Thymus (tissue), 14 donors: ENCODE results near the gene SLC1A3. TPM values are rescaled to one million over a fixed set of nuclear protein-coding genes. Genes with fewer than 3 reads are reported as not detected.
A peak's percentile ranks its signal among the peaks of the same experiment; 100 is the strongest.

Experiments
- DNase-seq, 9 donors: peaks; one replicate each; pipeline ENCODE4 v3.0.0-alpha.2; 2013; ENCODE audit warnings: low spot score in 9 of 9, low read depth in 6 of 9, missing footprints in 1 of 9
- H3K27ac ChIP-seq, 2 donors: one replicate each; pipeline ENCODE4 v1.5.1; 2013; ENCODE audit warnings: control low read depth in 1 of 2, low read depth in 1 of 2, low read length in 1 of 2, mild to moderate bottlenecking in 1 of 2, moderate library complexity in 1 of 2
- H3K27me3 ChIP-seq, 2 donors: one replicate each; pipeline ENCODE4 v1.5.1; 2013; ENCODE audit warnings: low read length in 1 of 2; ENCODE audit not compliant: control insufficient read depth in 2 of 2, insufficient read depth in 1 of 2
- H3K36me3 ChIP-seq, 2 donors: one replicate each; pipeline ENCODE4 v1.5.1; 2013; ENCODE audit warnings: low read length in 1 of 2, mild to moderate bottlenecking in 1 of 2, moderate library complexity in 1 of 2; ENCODE audit not compliant: control insufficient read depth in 2 of 2, insufficient read depth in 2 of 2
- H3K4me1 ChIP-seq, 2 donors: one replicate each; pipeline ENCODE4 v1.5.1; 2013; ENCODE audit warnings: low read length in 2 of 2; ENCODE audit not compliant: control insufficient read depth in 2 of 2, insufficient read depth in 2 of 2
- H3K4me3 ChIP-seq, 2 donors: one replicate each; pipeline ENCODE4 v1.5.1; 2013; ENCODE audit warnings: low read length in 2 of 2, control low read depth in 1 of 2, mild to moderate bottlenecking in 1 of 2
- H3K9me3 ChIP-seq, 2 donors: one replicate each; pipeline ENCODE4 v1.5.1; 2013; ENCODE audit warnings: low read length in 1 of 2, mild to moderate bottlenecking in 1 of 2; ENCODE audit not compliant: control insufficient read depth in 2 of 2, insufficient read depth in 1 of 2
- WGBS: extraction: QIAGEN DNeasy Blood & Tissue Kit; methylation state at CpG from one replicate; pipeline ENCODE4 v1.1.7; 2013; 5-methylcytosine and 5-hydroxymethylcytosine counted together
- long read RNA-seq, 10 donors: transcript quantifications; one replicate each; lab custom pipeline, GENCODE V29; 2026
- polyA plus RNA-seq: library from polyadenylated mRNA; stranded (reverse); fragments of 200-250 nt; gene quantifications from one replicate; pipeline ENCODE4 v1.2.3, GENCODE V29; 2013
- total RNA-seq: library from RNA; stranded (reverse); fragments of 120-200 nt; gene quantifications from one replicate; pipeline ENCODE4 v1.2.4, GENCODE V29; 2013
- donor health status: healthy.

The SLC1A3 gene
- total RNA-seq (2.6 TPM), polyA plus RNA-seq (11.8 TPM)
- long read RNA-seq, donor 1, result 0 reads
- long read RNA-seq, donor 2, result 0 reads
- long read RNA-seq, donor 3, full-length matches to known transcripts, result 1 of 1 reads
- long read RNA-seq, donor 3, partial matches to known transcripts, result 0 of 1 reads
- long read RNA-seq, donor 3, other reads (novel, unspliced or antisense), result 0 of 1 reads
- long read RNA-seq, donor 4, partial matches to known transcripts, result 0 of 1 reads
- long read RNA-seq, donor 4, other reads (novel, unspliced or antisense), result 0 of 1 reads
- long read RNA-seq, donor 5, partial matches to known transcripts, result 0 of 2 reads
- long read RNA-seq, donor 5, other reads (novel, unspliced or antisense), result 0 of 2 reads
- long read RNA-seq, donor 6, result 0 reads
- long read RNA-seq, donor 7, full-length matches to known transcripts, result 2 of 2 reads
- long read RNA-seq, donor 7, partial matches to known transcripts, result 0 of 2 reads
- long read RNA-seq, donor 7, other reads (novel, unspliced or antisense), result 0 of 2 reads
- long read RNA-seq, donor 8, full-length matches to known transcripts, result 2 of 2 reads
- long read RNA-seq, donor 8, partial matches to known transcripts, result 0 of 2 reads
- long read RNA-seq, donor 8, other reads (novel, unspliced or antisense), result 0 of 2 reads
- long read RNA-seq, donor 9, partial matches to known transcripts, result 0 of 1 reads
- long read RNA-seq, donor 9, other reads (novel, unspliced or antisense), result 0 of 1 reads
- long read RNA-seq, donor 10, full-length matches to known transcripts, result 2 of 2 reads
- long read RNA-seq, donor 10, partial matches to known transcripts, result 0 of 2 reads
- long read RNA-seq, donor 10, other reads (novel, unspliced or antisense), result 0 of 2 reads

DNA sequence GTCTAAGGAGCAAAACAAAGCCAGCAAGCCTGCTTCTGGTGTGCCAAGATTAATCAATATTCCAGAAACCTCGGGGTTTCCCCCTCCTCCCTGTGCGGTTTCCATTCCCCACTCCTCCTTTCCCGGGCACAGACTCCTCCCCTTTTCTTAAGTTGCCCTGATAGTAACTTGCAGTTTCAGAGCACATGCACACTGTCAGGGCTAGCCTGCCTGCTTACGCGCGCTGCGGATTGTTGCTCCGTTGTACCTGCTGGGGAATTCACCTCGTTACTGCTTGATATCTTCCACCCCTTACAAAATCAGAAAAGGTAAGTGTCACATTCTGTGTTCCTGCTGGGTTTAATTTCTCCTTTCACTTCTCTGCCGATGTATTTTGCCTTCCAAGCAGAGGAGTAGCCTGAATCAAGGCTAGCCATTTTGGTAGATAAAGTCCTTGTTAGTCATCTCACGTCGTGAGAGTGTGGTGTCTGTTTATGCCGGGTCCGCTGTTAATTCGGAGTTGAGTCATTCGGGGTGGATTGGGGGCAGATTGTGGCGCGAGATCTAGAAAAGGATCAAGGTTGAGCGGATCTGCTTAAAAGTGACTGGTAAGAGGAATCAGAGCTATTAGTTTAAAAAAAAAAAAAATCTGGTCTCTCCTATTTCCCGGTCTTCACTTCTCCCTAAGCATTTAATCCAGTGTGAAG is at the start of gene SLC1A3:
Gene SLC1A3, plus strand, starts transcription at position 179 of the 686 bp plus-strand sequence. CDS start 1,818 bp downstream, outside the sequence.
- peak within 1 kb of the TSS; percentile 38 to 40 for H3K4me3 ChIP-seq
- peaks cover 9 to 28% of the 10 kb centered on the region in 2 donors for H3K27me3 ChIP-seq
- H3K4me1 ChIP-seq, result peaks cover 0 to 7% of the 10 kb centered on the region in 2 donors
- no peak within 1 kb of the TSS for H3K27ac ChIP-seq
- no peaks in the 10 kb centered on the region for H3K36me3 ChIP-seq
- under 1% methylated on average over 20 of the region's 20 CpGs for WGBS
- H3K9me3 ChIP-seq, result no peaks in the 10 kb centered on the region
- DNase-seq, result peak in 8 of 9 donors; percentile 4 to 52 (median 12)

- WGBS, result 96% methylated on average over 2 of the region's 2 CpGs
- Histone ChIP-seq H3K4me3 (no peak overlapping the region), H3K4me1 (no peaks in the 10 kb centered on the region), H3K36me3 (no peaks in the 10 kb centered on the region), H3K27ac (no peak overlapping the region), H3K9me3 (no peaks in the 10 kb centered on the region), H3K27me3 (no peaks in the 10 kb centered on the region)
- no peak for DNase-seq
Observed at GRCh38 chr5:36558641-36559040, 47.8 kb upstream of the SLC1A3 start.

DNA sequence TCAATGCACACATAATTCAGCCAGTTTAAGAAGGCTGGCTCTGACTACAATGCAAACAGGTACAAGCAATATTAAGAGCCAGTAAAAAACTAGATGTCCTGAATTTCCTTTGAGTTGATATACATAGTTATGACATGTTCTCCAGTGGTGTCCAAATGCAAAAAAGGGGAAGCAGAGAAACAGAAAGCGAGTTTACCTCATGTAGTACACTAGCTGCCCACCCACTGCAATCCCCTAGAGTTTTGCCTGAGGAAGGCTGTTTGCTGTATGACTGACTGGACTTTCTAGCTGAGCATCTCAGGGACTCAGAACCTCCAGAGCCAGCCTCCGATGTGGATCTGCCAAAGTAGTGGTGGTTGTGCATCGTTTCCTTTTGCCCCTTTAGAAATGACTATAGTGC is 44.8 kb upstream of the SLC1A3 start:
- H3K27ac ChIP-seq, result no peak overlapping the region
- DNase-seq, result no peak
- H3K9me3 ChIP-seq, result no peaks in the 10 kb centered on the region
- WGBS, result 90% methylated on average over 3 of the region's 3 CpGs
- no peak overlapping the region for H3K4me3 ChIP-seq
- H3K36me3 ChIP-seq, result no peaks in the 10 kb centered on the region
- H3K27me3 ChIP-seq, result no peaks in the 10 kb centered on the region
- no peaks in the 10 kb centered on the region for H3K4me1 ChIP-seq

- Histone ChIP-seq H3K9me3 (no peaks in the 10 kb centered on the region), H3K4me1 (no peaks in the 10 kb centered on the region), H3K4me3 (no peak overlapping the region), H3K27ac (no peak overlapping the region), H3K36me3 (no peaks in the 10 kb centered on the region), H3K27me3 (no peaks in the 10 kb centered on the region)
- WGBS, result 95% methylated on average over 5 of the region's 5 CpGs
- no peak for DNase-seq
Observed at GRCh38 chr5:36569491-36569890, 36.9 kb upstream of the SLC1A3 start.

DNA sequence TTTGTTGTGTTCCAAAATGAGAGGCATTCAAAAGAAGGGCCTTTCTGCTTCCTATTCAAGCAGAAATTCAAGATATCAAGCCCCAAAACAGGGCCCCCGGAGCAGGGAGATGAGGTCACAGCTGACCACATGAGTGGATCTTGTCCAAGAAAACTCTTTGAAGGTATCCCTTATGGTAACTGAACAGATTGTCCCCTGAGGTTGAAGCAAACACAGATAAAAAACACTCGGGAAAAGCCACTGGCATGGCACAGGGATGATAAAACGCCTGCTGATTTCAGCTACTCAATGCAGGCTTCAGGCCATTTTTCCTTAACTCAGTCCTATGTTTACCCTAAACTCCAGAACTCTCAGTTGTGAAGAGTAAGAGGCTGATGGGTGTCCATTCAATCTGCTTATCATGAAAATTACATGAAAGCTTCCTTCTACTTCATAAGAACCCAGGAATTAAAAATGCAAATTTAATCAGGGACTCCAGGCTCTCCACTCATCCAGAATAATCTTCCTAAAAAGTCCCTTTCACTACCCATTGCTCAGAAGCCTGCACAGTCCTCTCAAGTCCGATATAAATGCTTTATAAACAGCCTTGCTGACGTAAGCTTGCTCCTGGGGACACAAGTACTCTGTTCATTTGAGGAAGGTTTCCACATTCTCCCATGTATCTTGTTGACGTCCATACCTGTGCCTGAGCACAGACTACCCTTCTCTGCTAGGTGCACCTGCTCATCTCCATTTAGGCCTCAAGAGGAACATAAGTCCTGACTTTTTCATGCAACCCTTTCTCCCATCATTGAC is 35.9 kb upstream of the SLC1A3 start:
- DNase-seq, result no peak
- H3K9me3 ChIP-seq, result no peaks in the 10 kb centered on the region
- no peaks in the 10 kb centered on the region for H3K4me1 ChIP-seq
- H3K4me3 ChIP-seq, result no peak overlapping the region
- H3K27me3 ChIP-seq, result no peaks in the 10 kb centered on the region
- H3K27ac ChIP-seq, result no peak overlapping the region
- H3K36me3 ChIP-seq, result no peaks in the 10 kb centered on the region
- WGBS, result 97% methylated on average over 6 of the region's 6 CpGs

DNA sequence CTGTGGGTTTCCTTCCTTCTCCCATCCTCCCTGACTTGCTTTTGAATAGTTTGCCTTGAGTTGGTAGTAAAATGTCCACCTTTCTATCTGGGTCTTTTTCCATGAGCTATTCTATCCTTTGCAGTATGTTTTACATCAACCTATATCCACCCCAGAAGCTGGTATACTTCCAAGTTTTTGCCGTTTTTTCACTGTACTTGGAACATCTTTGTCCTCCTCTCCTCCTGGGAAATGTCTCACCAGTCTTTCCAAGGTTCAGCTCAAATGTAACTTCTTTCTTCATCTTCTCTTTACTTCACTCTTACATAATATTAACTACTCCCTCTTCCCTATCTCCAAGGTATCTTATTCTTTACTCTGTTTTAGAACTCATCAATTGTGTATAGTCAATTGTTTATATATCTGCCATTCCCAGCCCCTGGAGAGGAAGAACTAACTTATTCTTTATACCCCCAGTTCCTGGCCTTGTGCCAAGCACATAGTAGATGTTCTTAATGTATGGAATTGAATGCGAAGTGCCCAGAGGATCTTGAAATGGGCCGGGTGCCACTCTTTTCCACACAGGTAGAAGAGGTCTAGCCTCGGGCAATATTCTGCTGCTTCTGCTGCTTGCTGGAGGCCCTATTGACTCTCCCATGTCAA is 34.9 kb upstream of the SLC1A3 start:
- no peak overlapping the region for H3K27ac ChIP-seq
- H3K9me3 ChIP-seq, result no peaks in the 10 kb centered on the region
- H3K4me3 ChIP-seq, result no peak overlapping the region
- WGBS, result 94% methylated on average over 4 of the region's 4 CpGs
- no peak for DNase-seq
- no peaks in the 10 kb centered on the region for H3K36me3 ChIP-seq
- H3K4me1 ChIP-seq, result no peaks in the 10 kb centered on the region
- H3K27me3 ChIP-seq, result no peaks in the 10 kb centered on the region

DNA sequence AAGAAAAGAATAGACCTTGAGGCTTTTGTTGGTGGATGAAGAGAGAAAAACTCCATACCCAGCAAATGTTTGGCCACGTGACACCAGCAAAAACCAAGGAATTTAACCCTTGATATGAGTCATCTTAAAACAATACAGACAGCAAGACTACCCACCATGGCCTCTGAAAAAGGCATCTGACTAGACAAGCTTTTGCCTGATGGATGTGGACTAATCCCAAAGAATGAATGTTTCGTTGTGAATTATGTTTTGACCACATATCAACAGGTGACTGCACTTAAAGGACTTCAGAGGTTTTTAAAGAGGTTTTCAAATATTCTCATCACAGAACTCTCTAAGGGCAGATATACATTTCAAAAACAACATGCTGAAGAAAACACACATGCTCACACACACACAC is 33.0 kb upstream of the SLC1A3 start:
- Histone ChIP-seq H3K27ac (no peak overlapping the region), H3K4me1 (no peaks in the 10 kb centered on the region), H3K27me3 (no peaks in the 10 kb centered on the region), H3K4me3 (no peak overlapping the region), H3K9me3 (no peaks in the 10 kb centered on the region), H3K36me3 (no peaks in the 10 kb centered on the region)
- DNase-seq, result no peak
- 90% methylated on average over 2 of the region's 2 CpGs for WGBS

GRCh38 chr5:36575361-36575781 is 31.0 kb upstream of the SLC1A3 start:
- no peaks in the 10 kb centered on the region for H3K4me1 ChIP-seq
- no peak overlapping the region for H3K4me3 ChIP-seq
- WGBS, result 93% methylated on average over 4 of the region's 4 CpGs
- no peaks in the 10 kb centered on the region for H3K9me3 ChIP-seq
- H3K27ac ChIP-seq, result no peak overlapping the region
- DNase-seq, result no peak
- no peaks in the 10 kb centered on the region for H3K36me3 ChIP-seq
- H3K27me3 ChIP-seq, result no peaks in the 10 kb centered on the region
